WERI-Rb-1 (cell line): ENCODE measurements around the gene C1QTNF5.
A peak's percentile ranks its signal among the peaks of the same experiment; 100 is the strongest.

Source experiments
- DNase-seq: peaks from one replicate; pipeline ENCODE4 v3.0.0-alpha.2; 2020
- H3K27ac ChIP-seq: fragments of 250-450 bp; sonication (Bioruptor Pico); 2 replicates; pipeline ENCODE4 v1.5.1; 2020; ENCODE audit warnings: mild to moderate bottlenecking, moderate library complexity
- H3K27me3 ChIP-seq: fragments of 250-450 bp; sonication (Bioruptor Pico); 2 replicates; pipeline ENCODE4 v1.5.1; 2021; ENCODE audit warnings: mild to moderate bottlenecking, low read depth, moderate library complexity; ENCODE audit not compliant: insufficient read depth, severe bottlenecking
- H3K36me3 ChIP-seq: fragments of 250-450 bp; sonication (Bioruptor Pico); 2 replicates; pipeline ENCODE4 v1.5.1; 2020; ENCODE audit warnings: mild to moderate bottlenecking, moderate library complexity
- H3K4me3 ChIP-seq: 2 replicates; pipeline ENCODE4 v1.5.1; 2011; ENCODE audit warnings: low read depth, mild to moderate bottlenecking, control low read depth, low read length
- H3K9me3 ChIP-seq: fragments of 250-450 bp; sonication (Bioruptor Pico); 2 replicates; pipeline ENCODE4 v1.5.1; 2021; ENCODE audit warnings: mild to moderate bottlenecking, moderate library complexity; ENCODE audit not compliant: severe bottlenecking
- CTCF ChIP-seq: IDR thresholded peaks from 2 replicates; pipeline ENCODE4 v1.5.1; 2011; ENCODE audit warnings: low read depth, mild to moderate bottlenecking, control low read depth, inconsistent platforms, low read length

The C1QTNF5 gene

DNA sequence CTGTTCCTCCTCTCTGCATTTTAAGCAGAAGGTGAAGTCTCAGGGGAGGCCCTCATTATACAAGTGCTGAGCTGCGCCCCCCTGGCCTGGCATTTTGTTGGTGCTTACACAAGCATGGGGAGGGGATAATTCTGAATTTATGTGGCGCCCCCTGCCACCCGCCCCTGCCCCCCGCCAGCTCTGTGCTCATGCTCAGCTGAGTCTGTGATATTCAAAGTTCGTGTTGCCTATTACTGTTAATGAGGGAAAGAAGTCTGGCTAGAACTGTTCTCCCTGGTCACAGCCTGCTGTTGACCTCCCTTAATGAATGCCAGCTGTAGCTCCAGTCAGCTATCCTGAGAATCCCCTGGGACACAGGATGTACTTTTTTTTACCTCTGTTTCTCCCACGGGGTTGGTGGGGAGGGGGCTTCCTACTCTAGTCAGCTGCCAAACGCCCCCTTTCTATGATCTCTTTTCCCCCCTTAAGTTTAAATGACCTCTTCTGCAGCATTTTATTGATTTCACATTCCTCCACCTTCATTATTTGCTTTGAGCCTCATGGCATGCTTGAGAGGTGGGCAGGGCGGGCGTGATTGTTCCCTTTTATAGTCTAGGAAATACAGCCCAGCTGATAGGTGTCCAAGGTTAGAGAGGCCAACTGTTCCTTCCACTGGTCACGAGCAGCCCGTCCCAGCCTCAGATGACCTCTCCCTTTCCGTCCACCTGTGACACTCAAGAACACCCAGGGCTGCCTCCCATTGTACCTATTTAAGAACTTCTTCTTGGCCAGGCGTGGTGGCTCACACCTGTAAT, 28.6 kb upstream of the C1QTNF5 start:
- H3K4me3 ChIP-seq = 0 out of 2 replicates have a peak overlapping the region, but pooled peaks have one; percentile 5
- no peaks in the 10 kb centered on the region for H3K9me3 ChIP-seq
- no peaks in the 10 kb centered on the region for H3K36me3 ChIP-seq
- H3K27me3 ChIP-seq = no peaks in the 10 kb centered on the region
- DNase-seq = no peak
- TF ChIP-seq CTCF = no peak
- H3K27ac ChIP-seq = peak overlapping the region; percentile 92

GRCh38 chr11:119368121-119369034, 27.7 kb upstream of the C1QTNF5 start:
- Histone ChIP-seq H3K4me3 (peak overlapping the region; percentile 31), H3K36me3 (no peaks in the 10 kb centered on the region), H3K9me3 (no peaks in the 10 kb centered on the region), H3K27ac (peak overlapping the region; percentile 92), H3K27me3 (no peaks in the 10 kb centered on the region)
- no peak for TF ChIP-seq CTCF
- DNase-seq = peak; percentile 83

- Histone ChIP-seq H3K36me3 (no peaks in the 10 kb centered on the region), H3K27me3 (no peaks in the 10 kb centered on the region), H3K9me3 (no peaks in the 10 kb centered on the region), H3K27ac (peak overlapping the region; percentile 92), H3K4me3 (peak overlapping the region; percentile 31)
- DNase-seq = no peak
- no peak for TF ChIP-seq CTCF
Observed at GRCh38 chr11:119367661-119368120, 27.0 kb upstream of the C1QTNF5 start.

GRCh38 chr11:119366690-119367620, 26.3 kb upstream of the C1QTNF5 start:
- TF ChIP-seq CTCF = no peak
- no peaks in the 10 kb centered on the region for H3K27me3 ChIP-seq
- H3K9me3 ChIP-seq = no peaks in the 10 kb centered on the region
- no peak overlapping the region for H3K4me3 ChIP-seq
- peak overlapping the region; percentile 92 for H3K27ac ChIP-seq
- H3K36me3 ChIP-seq = no peaks in the 10 kb centered on the region
- peak; percentile 65 for DNase-seq

DNA sequence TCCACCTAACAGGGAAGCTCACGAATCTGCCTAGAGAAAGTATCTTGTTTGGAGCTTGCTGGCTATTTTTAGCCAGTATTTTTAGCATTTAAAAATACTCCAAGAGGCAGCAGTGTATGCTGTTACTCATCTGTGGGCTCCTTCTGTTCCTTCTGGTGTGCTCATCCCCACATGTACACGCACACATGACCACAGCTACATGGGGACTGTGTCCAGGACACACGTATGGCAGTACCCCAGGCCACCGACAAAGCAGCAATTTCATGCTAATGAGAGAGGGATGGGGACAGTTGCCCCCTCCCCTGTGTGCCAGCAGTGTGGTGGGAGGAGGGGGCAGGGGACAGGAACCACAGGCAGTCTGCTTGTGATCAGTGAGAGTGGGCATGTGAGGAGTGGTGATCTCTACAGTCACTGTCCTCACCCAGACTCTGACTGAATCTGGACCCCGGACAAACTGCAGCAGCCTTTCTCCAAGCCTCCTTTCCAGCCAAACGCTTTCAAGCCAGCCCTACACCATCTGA, 24.4 kb upstream of the C1QTNF5 start:
- Histone ChIP-seq H3K9me3 (no peaks in the 10 kb centered on the region), H3K27ac (no peak overlapping the region), H3K27me3 (no peaks in the 10 kb centered on the region), H3K36me3 (no peaks in the 10 kb centered on the region), H3K4me3 (no peak overlapping the region)
- no peak for DNase-seq
- no peak for TF ChIP-seq CTCF
